Ascending aorta (tissue), 2 donors: ENCODE data around the gene KCNA10. TPM values are rescaled to one million over a fixed set of nuclear protein-coding genes. Genes with fewer than 3 reads are reported as not detected.

Experiments
- DNase-seq, 2 donors: peaks; one replicate each; pipeline ENCODE4 v3.0.0-alpha.2; 2019; ENCODE audit warnings: low spot score in 2 of 2
- H3K27ac ChIP-seq, 2 donors: fragments of 200-600 bp; sonication (generic); one replicate each; pipeline ENCODE4 v1.5.1; 2016 to 2017; ENCODE audit warnings: mild to moderate bottlenecking in 1 of 2
- H3K27me3 ChIP-seq: fragments of 200-600 bp; sonication (generic); one replicate; pipeline ENCODE4 v1.5.1; 2017
- H3K36me3 ChIP-seq, 2 donors: fragments of 200-600 bp; sonication (generic); one replicate each; pipeline ENCODE4 v1.5.1; 2016
- H3K4me1 ChIP-seq, 2 donors: fragments of 200-600 bp; sonication (generic); one replicate each; pipeline ENCODE4 v1.5.1; 2016 to 2017; ENCODE audit warnings: mild to moderate bottlenecking in 1 of 2
- H3K4me3 ChIP-seq, 2 donors: fragments of 200-600 bp; sonication (generic); one replicate each; pipeline ENCODE4 v1.5.1; 2016 to 2017; ENCODE audit warnings: mild to moderate bottlenecking in 1 of 2
- H3K9me3 ChIP-seq, 2 donors: fragments of 200-600 bp; sonication (generic); one replicate each; pipeline ENCODE4 v1.5.1; 2016
- intact Hi-C: fragments of 100-400 bp; cut with DNase I; formaldehyde crosslinking; loops from one replicate; pipeline ENCODE4 v1.15.1; 2023
- total RNA-seq: library from RNA; depleted of rRNA; stranded (reverse); fragments of >200 nt; gene quantifications from one replicate; pipeline ENCODE4 v1.1.0, GENCODE V29; 2016
- TF ChIP-seq, protein P1 (sequence below), 3 experiments: fragments of 200-600 bp in 2 of 3; fragments of 450-650 bp in 1 of 3; sonication (generic) in 2 of 3; IDR thresholded peaks; one replicate each; pipeline ENCODE4 v1.5.1; 2016 to 2019; ENCODE audit warnings: antibody characterized with exemption in 3 of 3, mild to moderate bottlenecking in 1 of 3, moderate library complexity in 1 of 3

KCNA10 gene
- total RNA-seq, 1 donor from 2014 or later, result not detected

DNA sequence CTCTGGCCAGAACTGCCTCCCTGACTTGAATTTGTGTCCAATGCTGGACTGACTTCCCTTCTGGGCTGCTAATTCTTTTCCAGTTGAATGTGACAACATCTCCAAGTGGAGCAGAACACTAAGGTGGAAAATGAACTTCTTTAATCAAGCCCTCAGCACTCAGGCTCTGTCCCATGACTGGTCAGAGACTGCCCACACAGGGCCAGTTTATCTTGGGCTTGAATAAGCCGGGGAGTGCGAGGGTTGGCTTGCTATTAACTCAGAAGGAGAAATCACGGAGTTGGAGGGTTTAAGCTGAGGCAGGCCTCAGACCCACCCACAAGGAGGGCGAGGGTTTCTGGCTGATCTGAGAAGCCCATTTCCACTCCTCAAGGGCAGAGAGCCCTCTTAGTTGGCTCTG lies 12.4 kb downstream of the KCNA10 start:
- Histone ChIP-seq H3K36me3 (no peaks in the 10 kb centered on the region), H3K4me1 (no peaks in the 10 kb centered on the region), H3K4me3 (no peak overlapping the region), H3K9me3 (no peaks in the 10 kb centered on the region), H3K27me3 (no peaks in the 10 kb centered on the region), H3K27ac (no peak overlapping the region)
- intact Hi-C loops, result no loop called here
- TF ChIP-seq, protein P1, sequence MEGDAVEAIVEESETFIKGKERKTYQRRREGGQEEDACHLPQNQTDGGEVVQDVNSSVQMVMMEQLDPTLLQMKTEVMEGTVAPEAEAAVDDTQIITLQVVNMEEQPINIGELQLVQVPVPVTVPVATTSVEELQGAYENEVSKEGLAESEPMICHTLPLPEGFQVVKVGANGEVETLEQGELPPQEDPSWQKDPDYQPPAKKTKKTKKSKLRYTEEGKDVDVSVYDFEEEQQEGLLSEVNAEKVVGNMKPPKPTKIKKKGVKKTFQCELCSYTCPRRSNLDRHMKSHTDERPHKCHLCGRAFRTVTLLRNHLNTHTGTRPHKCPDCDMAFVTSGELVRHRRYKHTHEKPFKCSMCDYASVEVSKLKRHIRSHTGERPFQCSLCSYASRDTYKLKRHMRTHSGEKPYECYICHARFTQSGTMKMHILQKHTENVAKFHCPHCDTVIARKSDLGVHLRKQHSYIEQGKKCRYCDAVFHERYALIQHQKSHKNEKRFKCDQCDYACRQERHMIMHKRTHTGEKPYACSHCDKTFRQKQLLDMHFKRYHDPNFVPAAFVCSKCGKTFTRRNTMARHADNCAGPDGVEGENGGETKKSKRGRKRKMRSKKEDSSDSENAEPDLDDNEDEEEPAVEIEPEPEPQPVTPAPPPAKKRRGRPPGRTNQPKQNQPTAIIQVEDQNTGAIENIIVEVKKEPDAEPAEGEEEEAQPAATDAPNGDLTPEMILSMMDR (IDR thresholded peaks at IDR 0.05), result no peak
- DNase-seq, result no peak

DNA sequence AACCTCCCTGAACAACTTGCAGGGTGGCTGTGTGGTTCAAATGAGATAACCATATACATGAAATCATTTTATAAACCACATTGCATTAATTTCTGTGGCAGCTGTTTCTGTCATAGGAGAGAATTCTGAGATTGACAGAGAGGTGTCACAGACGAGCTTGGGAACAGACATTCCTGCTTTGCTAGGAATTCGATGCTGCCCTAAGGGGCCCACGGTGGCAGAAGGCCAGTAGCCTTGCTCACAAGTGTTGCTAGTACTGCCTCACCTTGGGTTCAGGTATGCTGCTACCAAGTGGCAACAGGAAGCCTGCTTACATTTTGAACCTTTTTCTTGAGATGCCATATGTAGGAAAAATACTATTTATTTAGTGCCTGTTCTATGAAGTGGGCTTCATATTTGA lies 13.4 kb downstream of the KCNA10 start:
- no peak for DNase-seq
- no peak overlapping the region for H3K27ac ChIP-seq
- H3K9me3 ChIP-seq, result no peaks in the 10 kb centered on the region
- H3K4me3 ChIP-seq, result no peak overlapping the region
- intact Hi-C loops, result no loop called here
- TF ChIP-seq, protein P1 (IDR thresholded peaks at IDR 0.05), result no peak
- H3K36me3 ChIP-seq, result no peaks in the 10 kb centered on the region
- no peaks in the 10 kb centered on the region for H3K27me3 ChIP-seq
- no peaks in the 10 kb centered on the region for H3K4me1 ChIP-seq

DNA sequence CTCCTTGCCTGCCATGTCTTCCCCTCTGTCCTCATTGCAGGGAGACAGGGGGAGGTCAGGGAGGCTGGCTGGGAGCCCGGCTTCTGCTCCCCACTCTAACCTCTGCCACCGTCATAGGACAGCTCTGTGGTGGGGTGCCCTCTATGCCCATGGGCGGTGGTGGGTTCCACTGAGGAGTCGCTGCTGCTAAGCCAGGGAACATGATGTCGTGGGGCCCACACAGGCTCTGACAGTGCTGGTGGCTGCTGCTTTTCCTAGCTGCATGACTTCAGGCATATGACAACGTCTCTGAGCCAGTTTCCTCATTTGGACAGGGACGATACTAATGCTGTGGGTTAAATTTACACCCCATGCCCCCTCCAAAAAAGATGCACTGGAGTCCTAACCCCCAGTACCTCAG lies 14.7 kb downstream of the KCNA10 start:
- intact Hi-C loops, result no loop called here
- H3K9me3 ChIP-seq, result no peaks in the 10 kb centered on the region
- no peaks in the 10 kb centered on the region for H3K4me1 ChIP-seq
- no peak overlapping the region for H3K27ac ChIP-seq
- H3K27me3 ChIP-seq, result no peaks in the 10 kb centered on the region
- H3K36me3 ChIP-seq, result no peaks in the 10 kb centered on the region
- no peak overlapping the region for H3K4me3 ChIP-seq
- TF ChIP-seq, protein P1 (IDR thresholded peaks at IDR 0.05), result no peak
- DNase-seq, result no peak

DNA sequence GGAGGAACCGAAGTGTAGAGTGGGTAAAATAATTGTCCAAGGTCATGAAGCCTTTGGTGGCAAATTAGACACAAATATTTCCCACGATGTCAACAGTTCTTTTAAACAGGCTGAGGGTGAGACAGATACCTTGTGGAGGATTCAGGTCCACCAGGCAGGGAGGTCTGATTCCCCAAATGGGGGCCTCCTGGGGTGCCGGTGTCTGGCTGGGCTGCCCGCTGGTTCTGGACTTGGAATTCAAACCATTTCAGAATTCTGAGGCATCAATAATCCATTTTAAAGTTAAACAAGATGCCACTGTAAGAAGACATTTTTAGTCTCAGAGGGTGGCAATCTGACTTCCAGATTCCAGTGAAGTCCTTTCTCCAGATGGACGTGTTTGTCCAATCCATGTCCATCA lies 15.5 kb downstream of the KCNA10 start:
- Histone ChIP-seq H3K4me3 (no peak overlapping the region), H3K27me3 (no peaks in the 10 kb centered on the region), H3K36me3 (no peaks in the 10 kb centered on the region), H3K9me3 (no peaks in the 10 kb centered on the region), H3K27ac (no peak overlapping the region), H3K4me1 (no peaks in the 10 kb centered on the region)
- DNase-seq, result no peak
- intact Hi-C loops, result no loop called here
- TF ChIP-seq, protein P1 (IDR thresholded peaks at IDR 0.05), result no peak

DNA sequence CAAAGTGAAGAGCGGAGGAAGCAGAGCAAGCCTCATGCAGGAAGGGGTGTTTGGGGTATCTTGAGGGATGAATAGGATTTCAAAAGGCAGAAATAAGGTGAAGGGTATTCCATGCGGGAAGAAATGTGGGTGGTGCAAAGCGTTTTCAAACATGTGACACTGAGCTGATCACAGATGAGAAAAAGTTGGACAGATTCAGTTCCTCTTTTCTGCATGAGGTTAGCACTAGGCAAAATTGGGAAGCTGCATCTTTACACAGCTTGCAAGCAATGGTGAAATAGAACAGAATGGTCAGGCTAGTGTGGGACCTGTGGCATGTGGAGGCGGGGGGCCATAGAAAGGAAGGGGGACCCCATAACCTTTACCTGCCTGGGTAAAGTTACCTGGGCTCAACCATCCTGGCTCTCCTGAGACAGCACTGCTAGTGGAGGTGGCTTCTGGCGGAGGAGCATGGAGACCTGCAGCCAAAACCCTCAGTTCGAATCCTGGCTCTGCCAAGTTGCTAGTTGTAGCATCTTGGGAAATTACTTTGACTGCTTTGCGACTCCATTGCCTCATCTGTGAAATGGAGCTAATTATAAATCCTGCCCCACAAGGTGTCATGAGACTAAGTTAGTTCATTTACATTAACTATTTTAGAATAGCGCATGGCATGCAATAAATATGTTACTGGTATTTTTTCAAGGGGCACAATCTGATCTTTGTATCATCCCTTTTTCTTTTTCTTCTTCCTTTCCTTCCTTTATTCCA lies 16.4 kb downstream of the KCNA10 start:
- Histone ChIP-seq H3K4me3 (no peak overlapping the region), H3K4me1 (no peaks in the 10 kb centered on the region), H3K36me3 (no peaks in the 10 kb centered on the region), H3K27me3 (no peaks in the 10 kb centered on the region), H3K9me3 (no peaks in the 10 kb centered on the region), H3K27ac (no peak overlapping the region)
- TF ChIP-seq, protein P1 (IDR thresholded peaks at IDR 0.05), result no peak
- DNase-seq, result no peak
- intact Hi-C loops, result no loop called here
